Right lobe of liver (tissue), 4 donors: ENCODE results near the gene POU4F2.

Experiments
- POLR2A ChIP-seq: fragments of 450-650 bp; IDR thresholded peaks from one replicate; pipeline ENCODE4 v1.6.1; 2017; ENCODE audit warnings: antibody characterized with exemption, mild to moderate bottlenecking
- TF ChIP-seq, protein P1 (sequence below), 4 donors: fragments of 200-600 bp in 3 of 4; fragments of 450-650 bp in 1 of 4; IDR thresholded peaks; one replicate each; pipeline versions ENCODE4 v1.5.1 to v1.8.0; 2016 to 2022; ENCODE audit warnings: antibody characterized with exemption in 4 of 4, mild to moderate bottlenecking in 2 of 4
- donor health status: DM: no; HTN: no; CAD: no.
- donor health status: DM: no; HTN: no; CAD: no.
- donor health status: DM: no; HTN: yes; CAD: no.

DNA sequence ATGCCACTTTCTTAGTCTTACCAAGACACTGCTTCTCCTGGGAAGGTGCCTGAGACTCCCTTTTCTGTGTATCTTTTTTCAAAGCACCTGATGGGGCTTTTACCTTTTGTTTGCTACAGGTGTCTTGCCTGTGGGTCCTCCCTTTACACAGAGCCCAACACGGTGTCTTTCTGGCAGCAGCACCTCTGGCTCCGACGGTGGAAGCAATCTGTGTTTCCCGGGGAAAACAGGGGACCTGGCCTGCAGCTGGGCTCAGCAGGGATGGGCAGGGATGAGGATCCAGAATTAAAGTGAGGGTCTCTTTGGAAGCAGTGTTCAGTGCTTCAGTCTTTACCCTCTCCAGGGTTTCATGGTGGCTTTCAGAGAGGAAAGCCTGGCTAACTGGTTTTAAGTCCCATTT lies 11.3 kb downstream of the POU4F2 start:
- TF ChIP-seq, protein P1, sequence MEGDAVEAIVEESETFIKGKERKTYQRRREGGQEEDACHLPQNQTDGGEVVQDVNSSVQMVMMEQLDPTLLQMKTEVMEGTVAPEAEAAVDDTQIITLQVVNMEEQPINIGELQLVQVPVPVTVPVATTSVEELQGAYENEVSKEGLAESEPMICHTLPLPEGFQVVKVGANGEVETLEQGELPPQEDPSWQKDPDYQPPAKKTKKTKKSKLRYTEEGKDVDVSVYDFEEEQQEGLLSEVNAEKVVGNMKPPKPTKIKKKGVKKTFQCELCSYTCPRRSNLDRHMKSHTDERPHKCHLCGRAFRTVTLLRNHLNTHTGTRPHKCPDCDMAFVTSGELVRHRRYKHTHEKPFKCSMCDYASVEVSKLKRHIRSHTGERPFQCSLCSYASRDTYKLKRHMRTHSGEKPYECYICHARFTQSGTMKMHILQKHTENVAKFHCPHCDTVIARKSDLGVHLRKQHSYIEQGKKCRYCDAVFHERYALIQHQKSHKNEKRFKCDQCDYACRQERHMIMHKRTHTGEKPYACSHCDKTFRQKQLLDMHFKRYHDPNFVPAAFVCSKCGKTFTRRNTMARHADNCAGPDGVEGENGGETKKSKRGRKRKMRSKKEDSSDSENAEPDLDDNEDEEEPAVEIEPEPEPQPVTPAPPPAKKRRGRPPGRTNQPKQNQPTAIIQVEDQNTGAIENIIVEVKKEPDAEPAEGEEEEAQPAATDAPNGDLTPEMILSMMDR (IDR thresholded peaks at IDR 0.05) = no peak
- TF ChIP-seq POLR2A = no peak
